GM21526 (cell line): ENCODE data around the gene DGUOK.

Experiments
- ATAC-seq: cut with Tn5 transposase; IDR thresholded peaks from one replicate; pipeline ENCODE4 v1.9.1; 2021; ENCODE audit warnings: moderate library complexity; ENCODE audit not compliant: unreplicated experiment, low FRiP score

The DGUOK gene

GRCh38 chr2:73944714-73945113 is 18.0 kb downstream of the DGUOK start:
- no peak for ATAC-seq

DNA sequence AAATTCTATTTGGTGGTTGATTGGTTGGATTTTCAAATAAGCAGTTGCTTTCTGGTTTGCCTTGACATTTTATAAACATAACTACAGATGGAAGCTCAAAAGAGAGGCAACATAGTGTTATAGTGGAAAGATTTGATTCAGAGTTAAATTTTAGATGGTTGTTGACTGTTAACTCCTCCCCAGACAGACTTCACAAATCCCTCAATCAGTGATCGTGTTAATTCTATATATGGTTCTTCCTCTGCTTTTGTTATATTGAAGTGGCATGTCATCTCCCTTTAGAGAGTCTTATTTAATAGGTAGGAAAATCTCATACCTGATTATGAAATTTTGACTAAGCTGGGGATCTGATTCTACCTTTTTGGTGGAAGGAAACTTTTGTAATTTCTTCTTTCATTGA is 19.5 kb downstream of the DGUOK start:
- no peak for ATAC-seq

DNA sequence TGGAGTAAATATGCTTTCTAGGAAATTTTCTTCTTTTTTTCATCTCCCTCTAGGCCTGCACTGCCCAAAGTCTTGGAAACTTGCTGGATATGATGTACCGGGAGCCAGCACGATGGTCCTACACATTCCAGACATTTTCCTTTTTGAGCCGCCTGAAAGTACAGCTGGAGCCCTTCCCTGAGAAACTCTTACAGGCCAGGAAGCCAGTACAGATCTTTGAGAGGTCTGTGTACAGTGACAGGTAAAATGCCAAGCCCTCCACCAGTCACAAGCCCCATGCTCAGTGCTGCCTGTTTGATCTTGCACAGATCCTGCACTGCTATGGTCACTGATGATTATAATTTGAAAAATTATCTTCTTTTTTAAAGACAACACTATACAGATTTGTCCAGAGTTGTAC is 20.0 kb downstream of the DGUOK start:
- no peak for ATAC-seq

DNA sequence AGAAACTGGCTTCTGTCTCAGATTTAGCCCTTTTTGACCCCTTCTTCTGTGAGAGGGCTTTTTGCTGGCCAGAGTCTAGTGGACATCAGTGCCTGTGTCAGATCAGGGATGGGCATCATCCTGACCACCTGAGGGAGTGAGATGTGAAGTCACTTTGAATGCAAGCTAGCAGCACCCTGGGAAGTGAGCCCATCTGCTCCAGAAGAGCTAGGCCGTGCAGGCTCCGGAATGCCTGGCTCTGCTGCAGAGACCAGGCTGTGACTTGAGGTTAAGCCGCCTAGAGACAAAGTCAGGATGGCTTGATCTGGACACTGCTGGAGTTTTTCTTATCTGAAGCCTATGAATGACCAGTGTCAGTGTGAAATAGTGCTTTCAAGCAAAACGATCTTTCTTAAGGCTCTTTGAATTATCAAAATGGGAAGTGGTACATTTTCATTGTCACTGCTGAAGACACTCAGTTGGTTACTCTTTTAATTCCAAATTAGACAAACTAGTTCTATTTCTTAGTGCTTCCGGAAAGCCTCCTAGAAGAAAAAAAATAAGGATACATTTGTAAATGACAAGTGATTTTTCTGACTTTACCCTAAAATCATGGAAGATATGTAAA is 20.8 kb downstream of the DGUOK start:
- no peak for ATAC-seq

DNA sequence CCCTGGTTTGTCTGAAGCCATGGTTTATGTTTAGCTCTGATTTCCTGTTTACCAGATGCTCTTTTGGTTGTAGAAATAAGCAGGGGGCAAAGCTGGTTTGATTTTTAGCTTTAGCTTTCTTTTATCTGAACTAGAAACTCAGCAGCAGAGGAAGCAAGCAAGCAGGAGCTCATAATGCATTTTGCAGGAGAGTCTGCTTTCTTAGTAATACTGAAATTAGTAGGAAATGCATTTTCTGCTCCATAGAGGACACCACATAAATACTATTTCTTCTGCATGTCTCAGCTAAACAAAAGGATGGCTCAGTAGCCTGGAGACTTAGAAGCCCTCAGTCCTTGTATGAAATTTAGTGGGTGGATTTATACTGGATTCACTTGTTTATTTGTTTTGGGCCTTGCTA is 23.1 kb downstream of the DGUOK start:
- no peak for ATAC-seq

DNA sequence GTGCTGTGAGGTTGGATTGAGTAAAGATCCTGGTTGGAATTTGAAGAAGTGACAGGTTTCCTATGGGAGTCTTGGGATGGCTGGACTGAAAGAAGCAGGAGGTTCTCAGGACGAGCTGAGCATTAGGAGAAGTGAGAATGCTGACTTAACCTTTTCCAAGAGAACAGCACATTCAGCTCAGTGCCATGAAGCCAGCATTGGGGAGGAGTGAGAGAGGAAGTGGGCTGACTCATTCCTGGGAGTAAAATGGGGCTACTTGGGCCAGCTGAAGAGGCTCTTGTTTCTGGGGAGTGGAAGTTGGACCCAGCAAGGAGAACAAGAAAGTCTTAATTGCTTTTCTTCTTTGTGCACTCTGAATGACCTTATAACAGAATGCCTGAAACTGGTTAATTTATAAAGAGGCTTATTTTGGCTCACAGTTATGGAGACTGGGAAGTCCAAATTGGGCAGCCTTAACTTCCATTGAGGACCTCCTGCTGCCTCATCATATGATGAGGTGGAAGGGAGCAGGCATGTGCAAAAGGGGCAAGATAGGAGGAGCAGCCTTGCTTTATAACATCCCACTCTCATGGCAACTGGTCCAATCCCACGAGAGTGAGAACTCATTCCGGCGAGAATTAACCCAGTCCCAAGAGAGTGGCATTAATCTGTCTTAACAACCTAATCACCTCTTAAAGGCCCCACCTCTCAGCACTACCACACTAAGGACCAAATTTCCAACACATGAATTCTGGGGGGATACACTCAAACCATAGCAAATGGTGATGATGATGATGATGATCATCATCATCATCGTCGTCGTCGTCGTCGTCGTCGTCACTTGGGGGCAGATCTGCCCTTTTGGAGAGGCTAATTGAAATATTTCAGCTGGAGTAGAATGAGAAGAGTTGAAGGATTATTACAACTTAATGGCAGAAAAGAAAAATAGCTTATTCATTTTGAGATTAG is 26.1 kb downstream of the DGUOK start:
- no peak for ATAC-seq

GRCh38 chr2:73956218-73956865 is 29.7 kb downstream of the DGUOK start:
- no peak for ATAC-seq

- ATAC-seq: no peak
These were observed 34.6 kb downstream of the DGUOK start for GRCh38 chr2:73961274-73961673.

GRCh38 chr2:73961823-73962615 is 35.3 kb downstream of the DGUOK start:
- ATAC-seq: no peak

DNA sequence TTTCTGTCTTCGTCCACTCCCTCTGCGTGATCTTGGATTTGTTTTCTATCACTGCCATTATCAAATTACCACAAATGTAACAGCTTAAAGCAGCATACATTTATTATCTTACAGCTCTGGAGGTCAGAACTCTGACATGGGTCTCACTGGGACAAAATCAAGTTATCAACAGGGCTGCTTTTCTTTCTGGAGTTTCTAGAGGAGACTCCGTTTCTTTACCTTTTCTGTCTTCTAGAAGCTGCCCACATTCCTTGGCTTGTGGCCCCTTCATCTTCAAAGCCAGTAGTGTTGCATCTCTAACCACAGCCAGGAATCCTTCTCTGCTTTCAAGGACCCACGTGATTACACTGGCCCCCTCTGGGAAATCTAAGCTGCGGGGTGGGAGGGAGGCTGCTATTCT is 36.1 kb downstream of the DGUOK start:
- ATAC-seq: no peak

DNA sequence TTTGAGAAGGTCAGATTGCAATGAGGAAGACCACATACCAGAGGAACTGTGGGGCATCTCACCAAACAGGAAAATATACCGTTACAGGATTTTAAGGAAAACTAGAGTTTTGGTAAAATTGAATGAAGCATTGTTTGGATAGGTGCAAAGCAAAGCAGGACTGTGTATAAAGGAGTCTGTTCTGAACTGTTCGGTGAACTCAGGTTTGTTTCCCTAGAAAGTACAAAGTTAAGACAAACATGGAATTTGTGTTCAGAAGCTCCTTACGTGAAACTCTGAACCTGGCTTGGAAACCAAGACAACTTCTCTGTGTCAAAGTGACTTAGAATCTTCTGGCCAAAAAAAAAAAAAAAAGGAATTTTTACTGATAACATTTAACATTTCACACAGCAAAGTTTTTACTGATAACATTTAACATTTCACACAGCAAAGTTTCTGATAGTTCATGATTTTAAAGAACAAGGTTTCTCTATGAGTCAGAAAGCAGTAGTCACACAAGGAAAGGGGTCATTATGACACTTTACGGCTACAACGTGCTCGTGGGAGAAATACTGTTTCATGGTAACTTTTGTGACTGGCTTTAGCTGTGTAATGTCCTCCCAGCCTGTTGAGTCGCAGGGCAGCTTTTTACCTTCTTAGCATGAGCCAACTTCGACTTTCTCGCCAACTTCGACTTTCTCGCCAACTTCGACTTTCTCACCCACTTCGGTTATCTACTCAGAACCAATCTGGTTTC is 36.9 kb downstream of the DGUOK start:
- ATAC-seq: no peak

DNA sequence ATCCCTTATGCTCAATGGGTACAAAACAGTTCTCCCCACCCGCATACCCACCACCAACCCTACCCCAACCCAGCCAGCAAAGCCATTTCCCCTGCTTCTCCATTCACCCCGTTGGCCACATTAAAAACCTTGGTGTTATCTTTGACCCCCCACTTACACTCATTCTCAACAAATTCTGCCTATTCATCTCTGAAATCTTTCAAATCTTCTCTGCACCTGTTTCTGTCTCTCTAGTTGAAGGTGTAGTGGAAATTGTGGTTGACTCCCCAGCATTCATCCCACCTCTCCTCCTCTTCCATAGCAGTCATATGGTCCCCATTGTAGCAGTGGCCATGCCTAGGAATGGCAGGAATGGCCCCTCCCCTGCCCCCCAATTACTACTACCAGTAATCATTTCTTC is 37.5 kb downstream of the DGUOK start:
- ATAC-seq: no peak

DNA sequence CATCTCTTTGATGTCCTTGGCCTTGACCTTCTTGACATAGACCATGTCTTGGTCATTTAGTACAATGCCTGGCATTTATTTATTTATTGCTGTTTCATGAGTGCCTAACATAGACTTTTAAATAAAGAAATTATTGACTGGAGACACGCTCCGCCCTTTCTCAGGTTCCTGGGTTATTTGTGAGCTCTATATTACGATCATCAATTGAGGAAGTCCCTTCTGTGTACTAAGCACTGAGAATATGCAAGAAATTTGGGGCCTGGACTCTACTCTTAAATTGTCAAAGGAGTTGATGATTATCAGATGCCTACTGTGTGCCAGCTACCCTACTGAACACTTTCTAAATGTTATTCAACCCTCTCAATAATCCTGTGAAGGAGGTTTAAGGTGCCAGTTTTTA is 38.4 kb downstream of the DGUOK start:
- ATAC-seq: no peak

DNA sequence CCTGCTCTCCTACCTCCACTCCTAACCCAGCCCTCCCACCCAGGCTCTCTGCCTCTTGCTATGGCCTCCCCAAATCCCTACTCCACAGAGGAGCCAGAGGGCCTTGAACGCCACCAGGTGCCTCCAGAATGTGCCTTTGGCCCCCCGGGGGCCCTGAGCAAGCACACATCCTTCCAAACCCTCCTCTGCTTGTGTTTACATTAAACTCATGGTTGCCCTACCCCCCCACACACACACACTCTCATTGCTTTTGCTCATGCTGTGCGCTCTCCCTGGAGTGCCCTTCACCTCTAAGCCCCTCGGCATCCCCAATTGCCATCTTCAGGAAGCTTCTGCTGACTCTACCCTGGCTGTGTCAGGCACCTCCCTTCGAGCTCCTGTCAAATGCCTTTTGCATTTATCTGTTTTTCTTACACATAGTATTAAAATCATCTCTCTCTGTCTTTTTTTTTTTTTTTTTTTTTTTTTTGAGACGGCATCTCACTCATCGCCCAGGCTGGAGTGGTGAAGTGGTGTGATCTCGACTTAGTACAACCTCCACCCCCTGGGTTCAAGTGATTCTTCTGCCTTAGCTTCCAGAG is 41.8 kb downstream of the DGUOK start:
- no peak for ATAC-seq

GRCh38 chr2:73969356-73969755 is 42.7 kb downstream of the DGUOK start:
- ATAC-seq: no peak

GRCh38 chr2:73970141-73970803 is 43.6 kb downstream of the DGUOK start:
- no peak for ATAC-seq

DNA sequence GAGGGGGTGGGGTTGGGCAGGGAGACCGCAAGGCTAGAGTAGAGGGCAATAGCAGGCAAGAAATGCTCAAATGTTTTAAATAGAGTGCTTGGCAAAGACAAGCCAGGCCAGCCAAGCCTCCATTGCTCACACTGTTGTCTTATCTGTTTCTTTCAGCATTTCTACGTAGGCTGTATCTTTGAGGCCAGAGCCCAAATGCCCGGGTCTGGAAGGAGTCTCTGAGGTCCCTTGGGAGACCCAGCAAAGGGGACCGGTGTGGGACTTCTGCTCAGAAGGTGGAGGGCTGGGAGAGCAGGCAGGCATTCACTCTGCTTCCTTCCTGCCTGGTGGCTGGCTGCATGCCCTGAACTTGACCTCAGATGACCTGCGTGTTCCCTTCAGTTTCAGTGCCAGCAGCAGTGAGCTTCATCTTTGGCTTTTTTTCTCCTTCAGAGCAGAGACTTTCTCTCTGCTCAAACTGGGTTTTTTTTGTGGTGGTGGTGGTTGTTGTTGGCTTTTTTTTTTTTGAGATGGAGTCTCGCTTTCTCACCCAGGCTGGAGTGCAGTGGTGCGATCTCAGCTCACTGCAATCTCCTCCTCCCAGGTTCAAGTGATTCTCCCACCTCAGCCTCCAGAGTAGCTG is 44.3 kb downstream of the DGUOK start:
- peak; percentile 69 for ATAC-seq

DNA sequence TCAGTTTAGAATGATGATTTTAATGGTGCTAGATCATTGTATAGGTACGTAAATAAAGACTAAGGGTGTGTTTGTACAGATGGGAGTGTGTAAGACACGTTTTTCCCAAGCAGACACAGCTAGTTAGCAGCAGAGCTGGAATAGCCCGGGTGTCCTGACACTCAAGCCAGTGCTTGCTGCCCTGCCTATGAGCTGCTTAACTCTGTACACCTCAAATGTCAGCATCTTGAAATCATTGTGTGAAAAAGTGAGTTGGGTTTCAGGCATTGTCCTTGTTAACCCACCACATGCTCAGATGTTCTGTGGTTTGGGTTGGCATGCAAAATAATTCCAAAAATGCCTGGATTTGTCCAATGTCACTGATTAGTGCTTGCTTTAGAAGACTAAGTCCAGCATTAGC is 45.0 kb downstream of the DGUOK start:
- no peak for ATAC-seq

DNA sequence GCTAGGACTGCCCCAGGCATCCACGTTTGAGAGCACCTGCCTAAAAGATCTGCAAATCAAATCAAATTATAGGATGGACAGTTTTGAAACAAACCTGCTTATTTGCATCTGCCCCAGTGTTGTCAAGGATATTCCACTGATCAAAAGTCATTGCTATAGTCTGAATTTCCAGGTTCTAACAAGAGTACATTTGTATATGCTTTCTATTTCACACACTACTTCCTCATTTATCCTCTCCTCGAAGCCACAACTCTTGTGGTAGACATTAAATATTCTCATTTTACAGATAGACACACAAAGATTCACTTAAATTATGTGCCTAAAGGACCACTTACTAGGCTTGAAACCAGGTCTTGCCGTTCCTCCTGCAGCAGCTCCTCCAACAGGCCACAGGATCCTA is 46.2 kb downstream of the DGUOK start:
- no peak for ATAC-seq
